ENCODE results near the gene SUPT5H.

SUPT5H gene

GRCh38 chr19:39518975-39519374, 73.6 kb downstream of the SUPT5H start:
- no peak for DNase-seq
- Mint-ChIP-seq H3K27ac (peak overlapping the region; percentile 99), H3K4me1 (peaks cover 57% of the 10 kb centered on the region), H3K9me3 (no peaks in the 10 kb centered on the region), H3K4me3 (peak overlapping the region; percentile 77), H3K27me3 (ENCODE audit: low read depth, poor library complexity) (peaks cover 27% of the 10 kb centered on the region), H3K36me3 (ENCODE audit: low read depth) (peaks cover 12% of the 10 kb centered on the region)
- TF ChIP-seq CTCF (IDR thresholded peaks at IDR 0.05) = no peak

- Mint-ChIP-seq H3K27ac (peak overlapping the region; percentile 19), H3K36me3 (ENCODE audit: low read depth) (peaks cover 27% of the 10 kb centered on the region)
Measured at GRCh38 chr19:39520541-39521484, 75.4 kb downstream of the SUPT5H start.

GRCh38 chr19:39524495-39524894, 79.1 kb downstream of the SUPT5H start:
- TF ChIP-seq CTCF (IDR thresholded peaks at IDR 0.05) = no peak
- H3K36me3 Mint-ChIP-seq (ENCODE audit: low read depth) = peaks cover 45% of the 10 kb centered on the region

More at GRCh38 chr19:39520541-39521484, 75.4 kb downstream of the SUPT5H start:
- no peak for DNase-seq
- peaks cover 4% of the 10 kb centered on the region for H3K9me3 Mint-ChIP-seq
- peaks cover 17% of the 10 kb centered on the region for H3K27me3 Mint-ChIP-seq (ENCODE audit: low read depth, poor library complexity)
- no peak for TF ChIP-seq CTCF (IDR thresholded peaks at IDR 0.05)
- H3K4me3 Mint-ChIP-seq = no peak overlapping the region
- peaks cover 52% of the 10 kb centered on the region for H3K4me1 Mint-ChIP-seq

GRCh38 chr19:39525205-39525604, 79.8 kb downstream of the SUPT5H start:
- H3K4me3 Mint-ChIP-seq = no peak overlapping the region
- peak overlapping the region; percentile 24 for H3K27ac Mint-ChIP-seq
- no peaks in the 10 kb centered on the region for H3K27me3 Mint-ChIP-seq (ENCODE audit: low read depth, poor library complexity)
- H3K9me3 Mint-ChIP-seq = peaks cover 4% of the 10 kb centered on the region
- H3K36me3 Mint-ChIP-seq (ENCODE audit: low read depth) = peaks cover 45% of the 10 kb centered on the region
- no peak for DNase-seq
- H3K4me1 Mint-ChIP-seq = peaks cover 16% of the 10 kb centered on the region
- TF ChIP-seq CTCF (IDR thresholded peaks at IDR 0.05) = no peak

More at GRCh38 chr19:39524495-39524894, 79.1 kb downstream of the SUPT5H start:
- no peak overlapping the region for H3K27ac Mint-ChIP-seq
- H3K4me1 Mint-ChIP-seq = peaks cover 23% of the 10 kb centered on the region
- H3K9me3 Mint-ChIP-seq = peaks cover 4% of the 10 kb centered on the region
- DNase-seq = no peak
- no peaks in the 10 kb centered on the region for H3K27me3 Mint-ChIP-seq (ENCODE audit: low read depth, poor library complexity)
- no peak overlapping the region for H3K4me3 Mint-ChIP-seq

All from nephron progenitor cell (in vitro differentiated cells).